Stomach (tissue), 9 donors: ENCODE measurements around the gene TST. TPM values are rescaled to one million over a fixed set of nuclear protein-coding genes. Genes with fewer than 3 reads are reported as not detected.

Experiments used
- DNase-seq, 2 donors: peaks; one replicate each; pipeline versions ENCODE4 v3.0.0 to v3.0.0-alpha.2; 2013 to 2019
- H3K27ac ChIP-seq, 5 donors: fragments of 200-600 bp in 4 of 5; sonication (generic) in 4 of 5; one replicate each; pipeline ENCODE4 v1.5.1; 2013 to 2019; ENCODE audit warnings: mild to moderate bottlenecking in 1 of 5, moderate library complexity in 1 of 5
- H3K27me3 ChIP-seq, 3 donors: fragments of 200-600 bp; sonication (generic); one replicate each; pipeline ENCODE4 v1.5.1; 2017 to 2019; ENCODE audit warnings: mixed run types in 1 of 3
- H3K36me3 ChIP-seq, 4 donors: fragments of 200-600 bp; sonication (generic); 1 replicate in 3 of 4; 2 replicates in 1 of 4; pipeline ENCODE4 v1.5.1; 2016 to 2019
- H3K4me1 ChIP-seq, 4 donors: fragments of 200-600 bp; sonication (generic); one replicate each; pipeline ENCODE4 v1.5.1; 2016 to 2019
- H3K4me3 ChIP-seq, 4 donors: fragments of 200-600 bp; sonication (generic) in 3 of 4; one replicate each; pipeline ENCODE4 v1.5.1; 2016 to 2019; ENCODE audit warnings: mild to moderate bottlenecking in 1 of 4
- H3K9me3 ChIP-seq, 4 donors: fragments of 200-600 bp; sonication (generic); one replicate each; pipeline ENCODE4 v1.5.1; 2016 to 2019
- CTCF ChIP-seq, 7 experiments: fragments of 450-650 bp in 4 of 7; fragments of 200-600 bp in 3 of 7; sonication (generic) in 3 of 7; IDR thresholded peaks; one replicate each; pipeline ENCODE4 v1.5.1; 2016 to 2019; ENCODE audit warnings: antibody characterized with exemption in 7 of 7, control low read depth in 2 of 7, mild to moderate bottlenecking in 1 of 7
- EP300 ChIP-seq: sonication (generic); formaldehyde crosslinking; IDR thresholded peaks from one replicate; pipeline ENCODE4 v1.6.1; 2017; ENCODE audit warnings: antibody characterized with exemption
- POLR2A ChIP-seq, 4 donors: fragments of 450-650 bp; IDR thresholded peaks; one replicate each; pipeline ENCODE4 v1.6.1; 2016; ENCODE audit warnings: antibody characterized with exemption in 4 of 4, control low read depth in 2 of 4, mild to moderate bottlenecking in 1 of 4, moderate library complexity in 1 of 4
- POLR2AphosphoS5 ChIP-seq, 3 donors: sonication (generic); formaldehyde crosslinking; IDR thresholded peaks; one replicate each; pipeline ENCODE4 v1.6.1; 2016; ENCODE audit warnings: antibody characterized with exemption in 3 of 3
- WGBS, 5 donors: extraction: QIAGEN DNeasy Blood & Tissue Kit in 3 of 5; methylation state at CpG; one replicate each; pipeline versions ENCODE4 v1.1.5 to v1.1.7; 2013 to 2018; 5-methylcytosine and 5-hydroxymethylcytosine counted together
- intact Hi-C: fragments of 100-400 bp; cut with DNase I; formaldehyde crosslinking; loops from one replicate; pipeline ENCODE4 v1.15.1; 2023; ENCODE audit warnings: low total_unique reads
- polyA plus RNA-seq, 3 donors: library from polyadenylated mRNA; stranded (reverse); fragments of 200-250 nt; gene quantifications; one replicate each; pipeline ENCODE4 v1.2.3, GENCODE V29; 2013
- total RNA-seq, 5 donors: library from RNA; depleted of rRNA; stranded (reverse); fragments of >200 nt; gene quantifications; one replicate each; pipeline versions ENCODE4 v1.1.0 to v1.2.3, GENCODE V29; 2014 to 2016
- donor health status: healthy with polysubstance abuse.
- donor health status: Bipolar disorder and iron deficiency.
- donor health status: healthy.

Gene TST
- total and polyA plus RNA-seq, 8 donors: 51.8 to 709 (median 95.3) TPM

- Histone ChIP-seq H3K4me1 (peaks cover 22 to 44% (median 29%) of the 10 kb centered on the region in 4 donors), H3K4me3 (no peak overlapping the region), H3K9me3 (no peaks in the 10 kb centered on the region), H3K36me3 (no peaks in the 10 kb centered on the region), H3K27ac (no peak overlapping the region), H3K27me3 (peaks cover 0 to 16% (median 0%) of the 10 kb centered on the region in 3 donors)
- intact Hi-C loops: no loop called here
- WGBS, 5 donors: 84 to 90% (median 86%) methylated on average over 6 of the region's 6 CpGs
- no peak for DNase-seq
- TF ChIP-seq POLR2A (IDR thresholded peaks at IDR 0.05) (no peak), CTCF (IDR thresholded peaks at IDR 0.05) (no peak), EP300 (no peak), POLR2AphosphoS5 (IDR thresholded peaks at IDR 0.05) (no peak)
These were observed 28.9 kb upstream of the TST start for GRCh38 chr22:37048133-37048532.

- no peak overlapping the region for H3K27ac ChIP-seq
- intact Hi-C loops: no loop called here
- no peak for DNase-seq
- 86 to 92% (median 89%) methylated on average over 7 of the region's 7 CpGs for WGBS, 5 donors
- no peaks in the 10 kb centered on the region for H3K36me3 ChIP-seq
- TF ChIP-seq POLR2AphosphoS5 (IDR thresholded peaks at IDR 0.05) (no peak), POLR2A (IDR thresholded peaks at IDR 0.05) (no peak), EP300 (no peak), CTCF (IDR thresholded peaks at IDR 0.05) (no peak)
- H3K4me3 ChIP-seq: no peak overlapping the region
- peaks cover 0 to 13% (median 0%) of the 10 kb centered on the region in 3 donors for H3K27me3 ChIP-seq
- H3K9me3 ChIP-seq: no peaks in the 10 kb centered on the region
- H3K4me1 ChIP-seq: peaks cover 11 to 36% (median 20%) of the 10 kb centered on the region in 4 donors
These were observed 27.8 kb upstream of the TST start for GRCh38 chr22:37047006-37047405.

GRCh38 chr22:37046589-37046988 lies 27.3 kb upstream of the TST start:
- no peak for DNase-seq
- Histone ChIP-seq H3K27me3 (peaks cover 0 to 9% (median 0%) of the 10 kb centered on the region in 3 donors), H3K27ac (no peak overlapping the region), H3K36me3 (no peaks in the 10 kb centered on the region), H3K4me3 (no peak overlapping the region), H3K9me3 (no peaks in the 10 kb centered on the region), H3K4me1 (peaks cover 7 to 32% (median 16%) of the 10 kb centered on the region in 4 donors)
- WGBS, 5 donors: 84 to 92% (median 88%) methylated on average over 6 of the region's 6 CpGs
- TF ChIP-seq POLR2A (IDR thresholded peaks at IDR 0.05) (no peak), EP300 (no peak), POLR2AphosphoS5 (IDR thresholded peaks at IDR 0.05) (no peak), CTCF (IDR thresholded peaks at IDR 0.05) (no peak)
- intact Hi-C loops: no loop called here

GRCh38 chr22:37045958-37046357 lies 26.7 kb upstream of the TST start:
- H3K4me1 ChIP-seq: peaks cover under 1 to 25% (median 13%) of the 10 kb centered on the region in 4 donors
- intact Hi-C loops: no loop called here
- H3K36me3 ChIP-seq: no peaks in the 10 kb centered on the region
- no peaks in the 10 kb centered on the region for H3K9me3 ChIP-seq
- H3K4me3 ChIP-seq: no peak overlapping the region
- no peak for DNase-seq
- peaks cover 0 to 7% (median 0%) of the 10 kb centered on the region in 3 donors for H3K27me3 ChIP-seq
- 40 to 54% (median 45%) methylated on average over 4 of the region's 4 CpGs for WGBS, 5 donors
- H3K27ac ChIP-seq: no peak overlapping the region
- TF ChIP-seq POLR2AphosphoS5 (IDR thresholded peaks at IDR 0.05) (no peak), CTCF (IDR thresholded peaks at IDR 0.05) (peak in 2 of 7 experiments; percentile 16 to 26)
